Parathyroid adenoma (tissue), 2 donors: ENCODE results near the gene FRMD4A.

Experiments
- H2AFZ ChIP-seq: fragments of 300-600 bp; sonication (generic); one replicate; pipeline ENCODE4 v1.7.0; 2017; ENCODE audit warnings: antibody characterized with exemption, mild to moderate bottlenecking
- H3K27ac ChIP-seq: fragments of 300-600 bp; sonication (generic); one replicate; pipeline ENCODE4 v1.7.0; 2017
- H3K27me3 ChIP-seq: fragments of 300-600 bp; sonication (generic); one replicate; pipeline ENCODE4 v1.7.0; 2017; ENCODE audit warnings: low read length; ENCODE audit not compliant: control insufficient read depth, insufficient read depth
- H3K36me3 ChIP-seq: fragments of 300-600 bp; sonication (generic); one replicate; pipeline ENCODE4 v1.7.0; 2017; ENCODE audit warnings: low read length; ENCODE audit not compliant: control insufficient read depth, insufficient read depth
- H3K4me1 ChIP-seq: fragments of 300-600 bp; sonication (generic); one replicate; pipeline ENCODE4 v1.7.0; 2017; ENCODE audit warnings: control low read depth
- H3K4me2 ChIP-seq: fragments of 300-600 bp; sonication (generic); one replicate; pipeline ENCODE4 v1.7.0; 2017; ENCODE audit warnings: low read length
- H3K4me3 ChIP-seq: fragments of 300-600 bp; sonication (generic); one replicate; pipeline ENCODE4 v1.7.0; 2017; ENCODE audit warnings: low read depth, low read length
- H3K79me2 ChIP-seq: fragments of 300-600 bp; sonication (generic); one replicate; pipeline ENCODE4 v1.7.0; 2017; ENCODE audit warnings: control low read depth
- H3K9ac ChIP-seq: fragments of 300-600 bp; sonication (generic); one replicate; pipeline ENCODE4 v1.7.0; 2017; ENCODE audit warnings: mild to moderate bottlenecking
- H3K9me3 ChIP-seq: fragments of 300-600 bp; sonication (generic); one replicate; pipeline ENCODE4 v1.7.0; 2017; ENCODE audit warnings: low read length; ENCODE audit not compliant: control insufficient read depth
- TF ChIP-seq, protein P1 (sequence below): fragments of 300-600 bp; sonication (generic); IDR thresholded peaks from one replicate; pipeline ENCODE4 v1.7.0; 2017; ENCODE audit warnings: antibody characterized with exemption, mild to moderate bottlenecking
- donor health status: primary hyperparathyroidism.

Gene FRMD4A

DNA sequence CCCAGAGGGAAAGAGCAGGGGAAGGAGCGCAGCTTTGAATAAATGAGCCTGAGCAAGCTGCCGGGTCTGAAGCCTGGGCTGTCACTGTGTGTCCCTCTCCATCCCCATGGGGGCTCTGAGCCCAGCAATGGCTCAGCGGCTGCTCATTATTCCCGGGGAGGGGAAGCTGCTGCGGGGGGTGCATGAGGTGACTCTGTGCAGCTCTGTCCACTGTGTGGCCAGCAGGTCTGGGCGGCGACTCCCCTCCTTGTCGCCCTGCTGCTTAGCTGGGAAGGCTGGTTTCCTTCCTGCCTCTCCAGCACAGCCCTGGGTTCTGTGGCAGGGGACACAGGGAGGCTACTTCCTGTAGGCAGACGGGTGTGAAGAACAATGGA, 509.8 kb downstream of the FRMD4A start:
- H3K9ac ChIP-seq: no peak overlapping the region
- no peak overlapping the region for H2AFZ ChIP-seq
- TF ChIP-seq, protein P1, sequence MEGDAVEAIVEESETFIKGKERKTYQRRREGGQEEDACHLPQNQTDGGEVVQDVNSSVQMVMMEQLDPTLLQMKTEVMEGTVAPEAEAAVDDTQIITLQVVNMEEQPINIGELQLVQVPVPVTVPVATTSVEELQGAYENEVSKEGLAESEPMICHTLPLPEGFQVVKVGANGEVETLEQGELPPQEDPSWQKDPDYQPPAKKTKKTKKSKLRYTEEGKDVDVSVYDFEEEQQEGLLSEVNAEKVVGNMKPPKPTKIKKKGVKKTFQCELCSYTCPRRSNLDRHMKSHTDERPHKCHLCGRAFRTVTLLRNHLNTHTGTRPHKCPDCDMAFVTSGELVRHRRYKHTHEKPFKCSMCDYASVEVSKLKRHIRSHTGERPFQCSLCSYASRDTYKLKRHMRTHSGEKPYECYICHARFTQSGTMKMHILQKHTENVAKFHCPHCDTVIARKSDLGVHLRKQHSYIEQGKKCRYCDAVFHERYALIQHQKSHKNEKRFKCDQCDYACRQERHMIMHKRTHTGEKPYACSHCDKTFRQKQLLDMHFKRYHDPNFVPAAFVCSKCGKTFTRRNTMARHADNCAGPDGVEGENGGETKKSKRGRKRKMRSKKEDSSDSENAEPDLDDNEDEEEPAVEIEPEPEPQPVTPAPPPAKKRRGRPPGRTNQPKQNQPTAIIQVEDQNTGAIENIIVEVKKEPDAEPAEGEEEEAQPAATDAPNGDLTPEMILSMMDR: no peak
- H3K4me2 ChIP-seq: no peak overlapping the region
- H3K27me3 ChIP-seq: no peaks in the 10 kb centered on the region
- H3K9me3 ChIP-seq: no peaks in the 10 kb centered on the region
- no peaks in the 10 kb centered on the region for H3K79me2 ChIP-seq
- H3K27ac ChIP-seq: no peak overlapping the region
- H3K4me3 ChIP-seq: no peak overlapping the region
- no peaks in the 10 kb centered on the region for H3K4me1 ChIP-seq
- no peaks in the 10 kb centered on the region for H3K36me3 ChIP-seq

GRCh38 chr10:13820119-13820963, 510.4 kb downstream of the FRMD4A start:
- Histone ChIP-seq H3K4me3 (no peak overlapping the region), H2AFZ (no peak overlapping the region), H3K36me3 (no peaks in the 10 kb centered on the region), H3K27ac (no peak overlapping the region), H3K27me3 (no peaks in the 10 kb centered on the region), H3K9me3 (no peaks in the 10 kb centered on the region), H3K4me1 (no peaks in the 10 kb centered on the region), H3K4me2 (no peak overlapping the region), H3K79me2 (no peaks in the 10 kb centered on the region), H3K9ac (no peak overlapping the region)
- TF ChIP-seq, protein P1: no peak

DNA sequence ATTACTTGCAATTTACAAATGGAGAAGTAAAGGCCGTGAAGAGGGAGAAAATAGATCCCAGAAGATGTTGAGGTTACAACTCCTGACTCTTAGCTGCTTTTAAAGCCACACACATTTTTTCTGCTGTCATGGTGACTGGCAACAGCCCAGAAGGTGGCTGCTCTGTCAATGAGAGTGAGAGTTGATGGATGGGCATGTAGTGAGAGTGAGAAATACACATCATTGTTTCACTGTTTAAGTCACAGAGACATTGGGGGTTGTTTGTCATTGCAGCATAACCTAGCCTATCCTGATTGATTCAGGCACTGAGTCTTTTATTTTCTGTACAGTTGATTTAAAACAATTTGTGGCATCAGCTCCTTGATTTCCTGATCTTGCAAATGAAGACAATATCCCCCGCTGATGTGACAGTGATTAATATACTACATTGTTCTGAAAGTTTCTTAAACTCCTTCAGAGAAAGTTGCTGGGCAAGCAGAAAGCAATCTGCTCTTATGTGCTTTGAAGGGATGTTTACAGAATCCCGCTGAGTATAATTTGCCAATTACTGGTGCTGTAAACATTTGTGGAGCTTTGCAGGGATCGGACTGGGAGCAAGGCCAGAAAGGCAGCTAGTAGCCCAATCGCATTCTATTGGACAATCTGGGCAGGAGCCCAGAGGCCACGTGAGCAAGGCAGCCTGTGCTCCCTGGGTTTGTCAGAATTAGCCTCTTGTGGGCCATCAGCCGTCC, 514.4 kb downstream of the FRMD4A start:
- no peak overlapping the region for H3K4me3 ChIP-seq
- H3K27ac ChIP-seq: no peak overlapping the region
- no peaks in the 10 kb centered on the region for H3K9me3 ChIP-seq

GRCh38 chr10:13815756-13816155, 515.0 kb downstream of the FRMD4A start:
- Histone ChIP-seq H3K79me2 (no peaks in the 10 kb centered on the region), H3K27me3 (no peaks in the 10 kb centered on the region), H3K9ac (no peak overlapping the region), H2AFZ (no peak overlapping the region), H3K4me2 (no peak overlapping the region), H3K36me3 (no peaks in the 10 kb centered on the region), H3K4me1 (no peaks in the 10 kb centered on the region), H3K9me3 (no peaks in the 10 kb centered on the region), H3K27ac (no peak overlapping the region), H3K4me3 (no peak overlapping the region)
- TF ChIP-seq, protein P1: no peak

More for the DNA sequence above, 514.4 kb downstream of the FRMD4A start:
- H3K27me3 ChIP-seq: no peaks in the 10 kb centered on the region
- H2AFZ ChIP-seq: no peak overlapping the region
- H3K4me2 ChIP-seq: no peak overlapping the region
- no peaks in the 10 kb centered on the region for H3K4me1 ChIP-seq
- no peak overlapping the region for H3K9ac ChIP-seq
- TF ChIP-seq, protein P1: no peak
- no peaks in the 10 kb centered on the region for H3K36me3 ChIP-seq
- no peaks in the 10 kb centered on the region for H3K79me2 ChIP-seq
